GM10847 (cell line): ENCODE results near the gene HPX.
A peak's percentile ranks its signal among the peaks of the same experiment; 100 is the strongest.

Source experiments
- POLR2A ChIP-seq: IDR thresholded peaks from 2 replicates; pipeline ENCODE4 v1.6.1; 2011; ENCODE audit not compliant: insufficient read length; ENCODE audit errors: extremely low read depth

The HPX gene

GRCh38 chr11:6390718-6391469, 49.9 kb downstream of the HPX start:
- TF ChIP-seq POLR2A, result no peak

GRCh38 chr11:6389905-6390717, 50.7 kb downstream of the HPX start, which contains the start of gene SMPD1:
Gene SMPD1, plus strand, starts transcription at chr11:6390474. Its CDS starts 125 bp downstream, at chr11:6390599.
- TF ChIP-seq POLR2A, result peak; percentile 66

DNA sequence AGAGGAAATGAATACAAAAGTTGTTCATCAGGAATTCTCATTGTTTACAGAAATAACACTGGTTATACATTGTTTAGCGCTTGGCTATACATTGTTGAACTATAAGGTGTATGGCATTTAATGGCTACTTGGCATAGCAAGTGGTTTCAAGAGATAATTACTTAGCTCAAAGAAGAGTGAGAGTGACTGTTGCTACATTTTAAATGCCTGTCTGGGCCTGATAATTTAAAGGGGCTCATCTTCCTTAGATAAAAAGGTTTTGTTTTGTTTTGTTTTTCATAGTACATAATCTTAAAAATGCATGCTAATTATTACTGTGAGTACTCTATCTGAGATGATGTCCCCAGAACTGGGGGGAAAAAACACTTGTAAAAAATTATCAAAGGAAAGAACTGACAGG, 52.0 kb downstream of the HPX start:
- TF ChIP-seq POLR2A, result no peak

DNA sequence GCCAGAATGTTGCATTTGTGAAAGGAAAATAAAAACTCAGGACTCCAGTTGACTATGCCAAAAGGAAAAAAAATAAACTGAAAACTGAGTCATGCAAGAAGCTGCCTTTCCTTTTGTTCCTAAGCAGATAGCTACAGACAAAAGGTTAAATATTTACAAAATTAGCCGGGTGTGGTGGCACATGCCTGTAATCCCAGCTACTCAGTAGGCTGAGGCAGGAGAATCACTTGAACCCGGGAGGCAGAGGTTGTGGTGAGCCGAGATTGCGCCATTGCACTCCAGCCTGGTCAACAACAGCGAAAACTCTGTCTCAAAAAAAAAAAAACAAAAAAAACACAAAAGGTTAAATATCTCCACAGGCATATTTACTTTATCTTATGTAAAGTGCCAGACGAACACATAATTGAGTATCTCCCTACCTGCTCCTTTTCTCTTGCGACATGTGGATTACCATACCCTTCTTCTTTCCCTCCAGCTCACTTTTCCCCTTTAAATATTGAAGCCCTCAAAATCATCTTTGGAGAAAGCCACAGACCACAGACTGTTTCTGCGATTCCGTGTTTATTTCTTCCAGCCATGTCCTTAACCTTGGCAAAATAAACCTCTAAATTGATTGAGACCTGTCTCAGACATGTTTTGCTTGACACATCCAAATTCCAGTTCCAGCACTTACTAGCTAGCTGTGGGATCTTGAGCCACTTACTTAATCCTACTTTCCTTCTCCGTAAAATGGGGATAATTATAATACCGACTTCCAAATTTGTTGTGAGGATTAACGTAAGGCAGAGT, 52.8 kb downstream of the HPX start:
- no peak for TF ChIP-seq POLR2A

DNA sequence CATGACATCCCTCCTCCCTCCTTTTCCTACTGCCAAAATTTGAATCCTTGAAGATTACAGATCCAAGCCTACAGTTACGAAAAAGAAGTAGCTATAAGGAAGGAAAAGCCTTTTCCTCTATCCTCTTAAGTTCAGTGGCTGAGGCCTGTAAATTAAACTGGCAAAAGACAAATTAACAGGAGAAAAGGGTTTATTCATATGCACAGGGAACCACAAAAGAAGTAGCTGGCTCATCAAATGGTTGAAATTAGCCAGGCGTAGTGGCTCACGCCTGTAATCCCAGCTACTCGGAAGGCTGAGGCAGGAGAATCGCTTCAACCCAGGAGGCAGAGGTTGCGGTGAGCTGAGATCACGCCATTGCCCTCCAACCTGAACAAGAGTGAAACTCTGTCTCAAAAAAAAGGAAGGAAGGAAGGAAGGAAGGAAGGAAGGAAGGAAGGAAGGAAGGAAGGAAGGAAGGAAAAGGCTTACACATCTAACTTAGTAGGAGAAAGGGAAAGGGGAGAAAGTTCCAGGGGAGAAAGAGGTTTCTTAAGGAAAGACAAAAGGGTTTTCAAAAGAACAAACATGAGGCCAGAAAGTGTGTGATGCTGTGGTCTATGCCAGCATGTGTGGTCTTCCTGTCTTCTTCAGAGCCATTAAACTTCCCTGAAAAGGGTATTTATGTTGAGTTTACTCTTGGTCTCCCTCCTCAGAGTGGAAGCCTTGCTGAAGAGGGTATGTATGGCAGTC, 55.6 kb downstream of the HPX start:
- TF ChIP-seq POLR2A, result no peak
